Neutrophil (primary cell): ENCODE results near the gene DLEC1.
A peak's percentile ranks its signal among the peaks of the same experiment; 100 is the strongest.
"Not testable (repeated sequence)": the region's sequence is repeated elsewhere in the genome, so short reads cannot be mapped to it uniquely, and the experiment has no call there.

Experiments
- H3K27ac ChIP-seq: fragments of 200-600 bp; sonication (generic); 2 replicates; pipeline ENCODE4 v1.5.1; 2016; ENCODE audit warnings: mild to moderate bottlenecking, moderate library complexity
- H3K27me3 ChIP-seq: fragments of 200-600 bp; sonication (generic); 2 replicates; pipeline ENCODE4 v1.6.0; 2016; ENCODE audit warnings: mild to moderate bottlenecking
- H3K36me3 ChIP-seq: fragments of 200-600 bp; sonication (generic); 2 replicates; pipeline ENCODE4 v1.5.1; 2017
- H3K4me1 ChIP-seq, 2 experiments: fragments of 200-600 bp in 1 of 2; sonication (generic) in 1 of 2; 1 replicate in 1 of 2; 2 replicates in 1 of 2; pipeline versions ENCODE4 v1.5.1 to v1.6.1; 2013 to 2016; ENCODE audit warnings: low read depth in 1 of 2, low read length in 1 of 2, mild to moderate bottlenecking in 1 of 2, moderate library complexity in 1 of 2; ENCODE audit not compliant: control insufficient read depth in 1 of 2, insufficient read depth in 1 of 2
- H3K4me3 ChIP-seq, 2 experiments: fragments of 200-600 bp in 1 of 2; sonication (generic) in 1 of 2; 1 replicate in 1 of 2; 2 replicates in 1 of 2; pipeline ENCODE4 v1.5.1; 2013 to 2016; ENCODE audit warnings: low read depth in 1 of 2, low read length in 1 of 2, mild to moderate bottlenecking in 1 of 2, moderate library complexity in 1 of 2
- H3K9me3 ChIP-seq: fragments of 200-600 bp; sonication (generic); 2 replicates; pipeline ENCODE4 v1.5.1; 2016
- CTCF ChIP-seq: fragments of 200-600 bp; sonication (generic); IDR thresholded peaks from 2 replicates; pipeline ENCODE4 v1.5.1; 2016; ENCODE audit warnings: antibody characterized with exemption

DLEC1 gene

DNA sequence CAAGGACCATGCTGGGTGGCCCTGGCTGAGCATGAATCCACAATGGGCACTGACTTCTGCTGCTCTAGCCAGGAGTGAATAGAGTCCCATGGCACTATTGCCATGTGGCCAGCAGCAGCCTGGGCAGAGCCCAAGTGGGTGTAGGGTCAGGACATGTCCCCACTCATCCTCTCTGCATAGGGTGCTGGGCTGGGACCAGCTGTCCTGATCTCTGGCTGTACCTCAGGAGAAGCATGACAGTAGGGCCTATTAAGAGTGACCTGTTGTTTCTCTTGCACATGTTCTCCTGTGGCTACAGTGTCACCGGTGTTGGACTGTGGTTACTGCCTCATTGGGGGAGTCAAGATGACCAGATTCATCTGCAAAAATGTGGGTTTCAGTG is 46.9 kb downstream of the DLEC1 start:
- no peak overlapping the region for H3K27ac ChIP-seq
- no peaks in the 10 kb centered on the region for H3K36me3 ChIP-seq
- no peaks in the 10 kb centered on the region for H3K27me3 ChIP-seq
- H3K4me1 ChIP-seq, result peaks cover 24 to 25% of the 10 kb centered on the region in 2 experiments
- H3K4me3 ChIP-seq, result no peak overlapping the region
- no peak for TF ChIP-seq CTCF
- H3K9me3 ChIP-seq, result no peaks in the 10 kb centered on the region

DNA sequence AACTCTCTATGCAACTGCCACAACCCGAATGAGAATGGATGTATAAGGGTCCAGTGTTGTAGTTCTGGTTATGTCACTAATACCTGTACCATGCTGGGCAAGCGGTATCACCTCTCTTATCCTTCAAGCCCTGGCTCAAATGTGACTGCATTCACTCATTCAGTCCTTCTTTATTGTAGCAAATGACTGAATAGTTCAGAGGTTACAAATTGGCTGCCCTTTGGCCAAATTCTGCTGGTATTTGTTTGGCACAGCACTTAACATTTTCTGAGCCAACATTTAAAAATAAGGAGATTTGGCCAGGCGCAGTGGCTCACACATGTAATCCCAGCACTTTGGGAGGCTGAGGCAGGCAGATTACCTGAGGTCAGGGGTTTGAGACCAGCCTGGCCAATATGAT is 47.5 kb downstream of the DLEC1 start:
- Histone ChIP-seq H3K27ac (no peak overlapping the region), H3K27me3 (no peaks in the 10 kb centered on the region), H3K9me3 (no peaks in the 10 kb centered on the region), H3K4me3 (no peak overlapping the region), H3K36me3 (no peaks in the 10 kb centered on the region), H3K4me1 (peaks cover 24 to 25% of the 10 kb centered on the region in 2 experiments)
- no peak for TF ChIP-seq CTCF

GRCh38 chr3:38087278-38087677 is 48.3 kb downstream of the DLEC1 start:
- peaks cover 24 to 25% of the 10 kb centered on the region in 2 experiments for H3K4me1 ChIP-seq
- H3K9me3 ChIP-seq, H3K27me3 ChIP-seq, H3K36me3 ChIP-seq, H3K4me3 ChIP-seq: not testable (repeated sequence)
- H3K27ac ChIP-seq, result peak overlapping the region; percentile 6

GRCh38 chr3:38088126-38089078 is 49.4 kb downstream of the DLEC1 start:
- Histone ChIP-seq H3K4me1 (peaks cover 24 to 25% of the 10 kb centered on the region in 2 experiments), H3K27ac (peak overlapping the region; percentile 6), H3K27me3 (no peaks in the 10 kb centered on the region), H3K9me3 (no peaks in the 10 kb centered on the region), H3K36me3 (no peaks in the 10 kb centered on the region), H3K4me3 (no peak overlapping the region)
- TF ChIP-seq CTCF, result no peak

- H3K4me3 ChIP-seq, result no peak overlapping the region
- peaks cover 24 to 25% of the 10 kb centered on the region in 2 experiments for H3K4me1 ChIP-seq
- no peaks in the 10 kb centered on the region for H3K27me3 ChIP-seq
- H3K9me3 ChIP-seq, result no peaks in the 10 kb centered on the region
- peak overlapping the region; percentile 6 for H3K27ac ChIP-seq
- TF ChIP-seq CTCF, result no peak
- H3K36me3 ChIP-seq, result no peaks in the 10 kb centered on the region
Observed at GRCh38 chr3:38089163-38089562, 50.2 kb downstream of the DLEC1 start.

DNA sequence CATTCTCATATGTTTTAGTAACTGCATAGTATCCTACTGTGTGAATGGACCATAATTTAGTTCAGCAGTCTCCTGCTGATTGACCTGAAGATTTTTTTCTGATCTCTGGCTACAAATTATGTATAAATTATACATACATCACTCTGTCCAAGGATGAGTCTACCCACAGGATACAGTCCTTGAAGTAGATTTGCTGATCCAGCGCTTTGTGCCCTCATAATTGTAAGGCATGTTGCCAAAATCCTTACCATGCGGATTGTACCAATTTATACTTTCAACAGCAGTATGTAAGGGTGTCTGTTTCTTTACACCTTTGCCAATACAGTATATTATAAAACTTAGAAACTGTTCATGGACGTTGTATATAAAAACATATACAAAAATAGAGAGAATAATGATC is 51.4 kb downstream of the DLEC1 start:
- H3K4me3 ChIP-seq, result no peak overlapping the region
- H3K9me3 ChIP-seq, result no peaks in the 10 kb centered on the region
- H3K36me3 ChIP-seq, result no peaks in the 10 kb centered on the region
- peaks cover 24 to 25% of the 10 kb centered on the region in 2 experiments for H3K4me1 ChIP-seq
- no peak overlapping the region for H3K27ac ChIP-seq
- TF ChIP-seq CTCF, result no peak
- no peaks in the 10 kb centered on the region for H3K27me3 ChIP-seq
